PC-9 (cell line): ENCODE measurements around the gene NARS2.

ENCODE experiments used
- EZH2 ChIP-seq: fragments of 200-600 bp; sonication (generic); IDR thresholded peaks from 2 replicates; pipeline ENCODE4 v1.8.0; 2017; ENCODE audit warnings: antibody characterized with exemption, low read depth
- TF ChIP-seq, protein P1 (sequence below): fragments of 200-600 bp; sonication (generic); conservative IDR thresholded peaks from 2 replicates; pipeline ENCODE4 v1.6.1; 2017; ENCODE audit warnings: mixed run types, antibody characterized with exemption, mild to moderate bottlenecking, moderate library complexity

DNA sequence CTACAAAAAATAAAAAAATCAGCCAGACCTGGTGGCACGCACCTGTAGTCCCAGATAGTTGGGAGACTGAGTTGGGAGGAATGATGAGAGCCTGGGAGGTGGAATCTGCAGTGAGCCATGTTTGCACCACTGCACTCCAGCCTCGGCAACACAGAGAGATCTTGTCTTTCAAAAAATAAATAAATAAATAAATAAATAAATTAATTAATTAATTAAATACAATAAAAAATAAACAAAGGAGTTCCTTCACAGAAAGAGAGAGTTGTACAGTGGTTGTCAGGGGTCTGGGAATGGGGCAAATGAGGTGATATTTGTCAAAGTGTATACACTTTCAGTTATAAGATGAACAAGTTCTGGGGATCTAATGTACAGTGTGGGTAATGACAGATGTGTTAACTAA lies 107.3 kb downstream of the NARS2 start:
- TF ChIP-seq, protein P1, sequence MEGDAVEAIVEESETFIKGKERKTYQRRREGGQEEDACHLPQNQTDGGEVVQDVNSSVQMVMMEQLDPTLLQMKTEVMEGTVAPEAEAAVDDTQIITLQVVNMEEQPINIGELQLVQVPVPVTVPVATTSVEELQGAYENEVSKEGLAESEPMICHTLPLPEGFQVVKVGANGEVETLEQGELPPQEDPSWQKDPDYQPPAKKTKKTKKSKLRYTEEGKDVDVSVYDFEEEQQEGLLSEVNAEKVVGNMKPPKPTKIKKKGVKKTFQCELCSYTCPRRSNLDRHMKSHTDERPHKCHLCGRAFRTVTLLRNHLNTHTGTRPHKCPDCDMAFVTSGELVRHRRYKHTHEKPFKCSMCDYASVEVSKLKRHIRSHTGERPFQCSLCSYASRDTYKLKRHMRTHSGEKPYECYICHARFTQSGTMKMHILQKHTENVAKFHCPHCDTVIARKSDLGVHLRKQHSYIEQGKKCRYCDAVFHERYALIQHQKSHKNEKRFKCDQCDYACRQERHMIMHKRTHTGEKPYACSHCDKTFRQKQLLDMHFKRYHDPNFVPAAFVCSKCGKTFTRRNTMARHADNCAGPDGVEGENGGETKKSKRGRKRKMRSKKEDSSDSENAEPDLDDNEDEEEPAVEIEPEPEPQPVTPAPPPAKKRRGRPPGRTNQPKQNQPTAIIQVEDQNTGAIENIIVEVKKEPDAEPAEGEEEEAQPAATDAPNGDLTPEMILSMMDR: no peak
- TF ChIP-seq EZH2: no peak
